ENCODE data around the gene NTS.
A peak's percentile ranks its signal among the peaks of the same experiment; 100 is the strongest.

Gene NTS

DNA sequence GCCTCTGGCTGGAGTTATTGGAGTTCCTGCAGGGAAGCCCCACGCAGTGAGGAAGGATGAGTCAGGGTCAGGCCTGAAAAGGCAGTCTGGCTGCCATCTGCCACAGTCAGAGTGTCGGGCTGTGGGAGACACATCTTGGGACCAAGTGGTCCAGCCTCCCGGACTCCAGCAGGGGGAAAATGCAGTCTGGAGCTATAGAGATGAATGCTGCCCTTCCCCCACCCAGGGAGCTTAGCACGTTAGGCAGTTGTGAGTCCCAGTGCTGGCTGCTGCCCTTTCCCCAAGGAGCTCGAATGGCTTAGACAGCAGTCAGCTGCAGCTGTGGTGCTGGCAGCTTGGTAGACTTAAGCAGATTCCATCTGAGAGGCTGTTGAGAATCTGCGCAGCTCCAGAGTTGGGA is 8.2 kb upstream of the NTS start:
- no peak overlapping the region for H3K4me3 ChIP-seq (ENCODE audit: low read length)
- peak; percentile 41 for DNase-seq (ENCODE audit: low read depth)
- TF ChIP-seq, protein P1, sequence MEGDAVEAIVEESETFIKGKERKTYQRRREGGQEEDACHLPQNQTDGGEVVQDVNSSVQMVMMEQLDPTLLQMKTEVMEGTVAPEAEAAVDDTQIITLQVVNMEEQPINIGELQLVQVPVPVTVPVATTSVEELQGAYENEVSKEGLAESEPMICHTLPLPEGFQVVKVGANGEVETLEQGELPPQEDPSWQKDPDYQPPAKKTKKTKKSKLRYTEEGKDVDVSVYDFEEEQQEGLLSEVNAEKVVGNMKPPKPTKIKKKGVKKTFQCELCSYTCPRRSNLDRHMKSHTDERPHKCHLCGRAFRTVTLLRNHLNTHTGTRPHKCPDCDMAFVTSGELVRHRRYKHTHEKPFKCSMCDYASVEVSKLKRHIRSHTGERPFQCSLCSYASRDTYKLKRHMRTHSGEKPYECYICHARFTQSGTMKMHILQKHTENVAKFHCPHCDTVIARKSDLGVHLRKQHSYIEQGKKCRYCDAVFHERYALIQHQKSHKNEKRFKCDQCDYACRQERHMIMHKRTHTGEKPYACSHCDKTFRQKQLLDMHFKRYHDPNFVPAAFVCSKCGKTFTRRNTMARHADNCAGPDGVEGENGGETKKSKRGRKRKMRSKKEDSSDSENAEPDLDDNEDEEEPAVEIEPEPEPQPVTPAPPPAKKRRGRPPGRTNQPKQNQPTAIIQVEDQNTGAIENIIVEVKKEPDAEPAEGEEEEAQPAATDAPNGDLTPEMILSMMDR (conservative IDR thresholded peaks at IDR 0.05; ENCODE audit: low read length), result no peak

DNA sequence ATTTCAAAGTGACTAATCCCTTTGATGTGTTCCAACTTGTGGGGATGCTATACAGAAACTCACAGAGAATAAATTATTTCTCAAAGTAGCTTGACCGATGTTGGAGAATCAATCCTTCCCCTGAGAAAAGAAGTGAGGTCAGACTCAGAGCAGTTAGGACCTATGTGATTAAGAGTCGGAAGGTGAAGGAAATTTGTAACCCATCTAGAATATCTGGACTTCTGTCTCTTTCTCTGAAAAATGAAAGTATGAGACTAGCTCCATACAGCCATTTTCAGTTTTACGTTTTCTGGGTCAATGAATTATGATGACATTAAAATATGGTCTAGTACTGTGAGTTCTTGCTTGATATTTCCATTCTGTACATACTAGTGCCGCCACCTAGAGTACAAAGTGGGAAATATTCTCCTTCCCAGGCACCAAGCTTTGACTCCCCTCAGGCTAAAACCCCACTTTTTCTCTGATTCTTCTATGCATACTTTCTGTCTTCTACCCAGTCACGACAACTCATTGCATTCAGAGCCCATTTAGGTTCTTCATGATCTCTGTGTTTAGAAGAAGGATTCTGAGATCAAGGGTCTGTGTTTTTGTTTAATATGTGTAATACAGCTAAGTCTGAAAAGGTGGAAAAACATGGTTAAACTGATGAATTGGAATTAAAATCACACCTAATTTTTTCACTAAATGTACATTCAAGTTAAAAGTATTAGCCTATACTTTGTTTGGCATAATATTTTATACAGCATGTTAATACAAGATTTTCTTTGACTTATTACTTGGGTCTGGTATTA is 6.9 kb upstream of the NTS start:
- H3K4me3 ChIP-seq (ENCODE audit: low read length), result no peak overlapping the region
- peak; percentile 66 for DNase-seq (ENCODE audit: low read depth)
- TF ChIP-seq, protein P1 (conservative IDR thresholded peaks at IDR 0.05; ENCODE audit: low read length), result peak; percentile 90

DNA sequence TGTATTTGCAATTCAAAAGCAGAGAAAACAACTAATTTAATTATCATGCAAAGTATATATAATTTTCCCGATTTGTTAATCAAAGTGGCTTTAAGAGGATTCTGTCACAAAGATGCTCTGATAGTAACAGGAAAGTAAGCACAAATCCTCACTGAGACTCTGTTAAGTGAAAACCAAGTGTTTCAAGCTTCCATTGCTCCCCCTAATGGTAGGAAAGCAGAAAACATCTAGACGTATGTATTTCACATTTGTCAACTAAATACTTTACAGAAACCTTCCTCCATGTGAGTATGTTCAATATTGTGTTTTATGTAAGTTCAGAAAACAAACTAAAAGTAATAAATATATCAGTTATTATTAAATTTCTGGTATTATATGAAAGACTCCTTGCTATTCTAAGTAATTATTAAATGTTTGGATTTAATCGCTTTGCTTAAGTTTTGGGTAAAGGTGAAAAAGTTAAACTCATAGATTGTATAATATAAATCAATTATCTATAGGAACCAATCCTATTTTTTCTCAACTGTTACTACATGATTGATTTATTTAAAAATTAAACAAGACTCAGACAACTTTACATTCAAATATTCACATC is 1.5 kb upstream of the NTS start:
- TF ChIP-seq, protein P1 (conservative IDR thresholded peaks at IDR 0.05; ENCODE audit: low read length), result peak; percentile 96
- no peak overlapping the region for H3K4me3 ChIP-seq (ENCODE audit: low read length)
- peak; percentile 67 for DNase-seq (ENCODE audit: low read depth)

DNA sequence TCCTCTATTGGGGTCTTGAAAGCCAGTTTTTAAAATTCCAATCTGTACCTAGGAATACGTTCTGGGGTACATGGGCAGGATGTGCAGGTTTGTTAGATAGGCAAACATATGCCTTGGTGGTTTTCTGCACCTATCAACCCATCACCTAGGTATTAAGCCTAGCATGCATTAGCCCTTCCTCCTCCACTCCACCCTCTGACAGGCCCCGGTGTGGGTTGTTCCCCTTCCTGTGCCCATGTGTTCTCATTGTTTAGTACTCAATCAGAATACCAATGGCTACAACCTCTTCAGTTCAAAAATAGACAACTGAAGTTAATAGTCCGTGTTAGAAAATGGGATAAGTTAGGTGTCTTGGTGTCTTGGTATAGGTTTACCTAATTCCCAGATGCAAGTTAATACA is 3.4 kb downstream of the NTS start:
- TF ChIP-seq, protein P1 (conservative IDR thresholded peaks at IDR 0.05; ENCODE audit: low read length), result no peak
- no peak for DNase-seq (ENCODE audit: low read depth)
- H3K4me3 ChIP-seq (ENCODE audit: low read length), result no peak overlapping the region

DNA sequence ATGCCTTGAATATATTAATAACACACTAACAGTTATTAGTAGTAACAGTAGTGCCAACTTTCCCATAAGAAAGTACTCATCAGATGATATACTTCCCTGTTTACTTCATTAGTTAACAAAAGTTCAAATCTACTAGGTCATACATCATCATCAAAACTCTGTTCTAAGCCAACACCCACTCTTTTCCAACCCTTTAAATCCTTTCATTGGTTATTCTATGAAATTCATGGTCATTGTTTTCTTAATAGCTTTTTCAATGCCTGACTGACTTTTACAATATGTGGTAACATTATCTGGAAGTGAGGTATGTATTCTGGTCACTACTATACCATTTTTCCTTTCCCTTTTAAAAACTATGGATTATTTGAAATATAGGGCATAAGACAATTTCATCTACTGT is 9.7 kb downstream of the NTS start:
- TF ChIP-seq, protein P1 (conservative IDR thresholded peaks at IDR 0.05; ENCODE audit: low read length), result no peak
- DNase-seq (ENCODE audit: low read depth), result no peak
- H3K4me3 ChIP-seq (ENCODE audit: low read length), result no peak overlapping the region

DNA sequence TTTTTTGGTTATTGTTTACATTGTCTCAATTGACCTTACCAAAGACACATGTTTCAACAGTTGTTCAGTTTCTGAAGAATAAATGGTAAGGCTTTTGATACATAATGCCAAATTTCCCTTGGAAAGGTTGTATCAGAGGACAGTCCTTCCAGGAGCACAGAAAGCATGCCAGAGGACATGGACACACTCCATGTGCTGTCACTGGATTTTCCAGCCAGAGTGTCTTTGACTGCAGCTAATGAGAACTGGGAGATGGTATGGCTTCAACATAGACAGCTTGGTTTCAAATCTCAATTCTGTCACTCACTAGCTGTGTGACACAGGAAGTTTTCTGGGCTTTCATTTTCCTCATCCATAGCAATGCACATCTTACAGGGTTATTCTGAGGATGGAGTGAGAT is 20.6 kb downstream of the NTS start:
- H3K4me3 ChIP-seq (ENCODE audit: low read length), result no peak overlapping the region
- DNase-seq (ENCODE audit: low read depth), result no peak
- TF ChIP-seq, protein P1 (conservative IDR thresholded peaks at IDR 0.05; ENCODE audit: low read length), result no peak

All from AG10803 (cell line).